Breast epithelium (tissue), 3 donors: ENCODE results near the gene KCNH5.

ENCODE experiments used
- POLR2A ChIP-seq: fragments of 450-650 bp; IDR thresholded peaks from one replicate; pipeline ENCODE4 v1.6.1; 2016; ENCODE audit warnings: antibody characterized with exemption, mild to moderate bottlenecking, moderate library complexity
- POLR2AphosphoS5 ChIP-seq, 3 donors: sonication (generic); formaldehyde crosslinking; IDR thresholded peaks; one replicate each; pipeline ENCODE4 v1.6.1; 2017; ENCODE audit warnings: antibody characterized with exemption in 3 of 3
- TF ChIP-seq, protein P1 (sequence below), 3 donors: fragments of 450-650 bp; IDR thresholded peaks; one replicate each; pipeline ENCODE4 v1.5.1; 2016 to 2017; ENCODE audit warnings: antibody characterized with exemption in 3 of 3, mild to moderate bottlenecking in 3 of 3, moderate library complexity in 3 of 3

DNA sequence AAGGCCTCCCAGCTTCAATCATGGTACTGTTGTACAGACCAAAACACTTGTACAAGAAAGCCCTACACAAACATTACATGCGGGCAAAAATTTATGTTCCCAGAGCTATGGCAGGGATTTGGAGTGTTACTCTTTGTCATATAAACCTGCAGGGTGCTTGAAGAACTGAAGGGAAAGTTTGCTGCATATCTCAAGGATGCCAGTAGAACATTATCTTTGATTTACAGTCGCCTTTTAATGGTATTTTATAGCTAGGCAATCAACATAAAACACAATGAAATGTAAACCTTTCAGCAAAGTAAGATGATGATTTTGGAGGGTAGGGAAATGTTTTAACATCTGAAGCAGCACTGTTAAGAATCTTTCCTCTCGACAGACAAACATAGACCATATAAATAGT lies 305.6 kb downstream of the KCNH5 start:
- TF ChIP-seq POLR2A (no peak), POLR2AphosphoS5 (IDR thresholded peaks at IDR 0.05) (no peak)
- TF ChIP-seq, protein P1, sequence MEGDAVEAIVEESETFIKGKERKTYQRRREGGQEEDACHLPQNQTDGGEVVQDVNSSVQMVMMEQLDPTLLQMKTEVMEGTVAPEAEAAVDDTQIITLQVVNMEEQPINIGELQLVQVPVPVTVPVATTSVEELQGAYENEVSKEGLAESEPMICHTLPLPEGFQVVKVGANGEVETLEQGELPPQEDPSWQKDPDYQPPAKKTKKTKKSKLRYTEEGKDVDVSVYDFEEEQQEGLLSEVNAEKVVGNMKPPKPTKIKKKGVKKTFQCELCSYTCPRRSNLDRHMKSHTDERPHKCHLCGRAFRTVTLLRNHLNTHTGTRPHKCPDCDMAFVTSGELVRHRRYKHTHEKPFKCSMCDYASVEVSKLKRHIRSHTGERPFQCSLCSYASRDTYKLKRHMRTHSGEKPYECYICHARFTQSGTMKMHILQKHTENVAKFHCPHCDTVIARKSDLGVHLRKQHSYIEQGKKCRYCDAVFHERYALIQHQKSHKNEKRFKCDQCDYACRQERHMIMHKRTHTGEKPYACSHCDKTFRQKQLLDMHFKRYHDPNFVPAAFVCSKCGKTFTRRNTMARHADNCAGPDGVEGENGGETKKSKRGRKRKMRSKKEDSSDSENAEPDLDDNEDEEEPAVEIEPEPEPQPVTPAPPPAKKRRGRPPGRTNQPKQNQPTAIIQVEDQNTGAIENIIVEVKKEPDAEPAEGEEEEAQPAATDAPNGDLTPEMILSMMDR (IDR thresholded peaks at IDR 0.05), result no peak
